Measurements from ENCODE around the gene UBAP2. TPM values are rescaled to one million over a fixed set of nuclear protein-coding genes. Genes with fewer than 3 reads are reported as not detected.

Gene UBAP2
- polyA plus RNA-seq, 1 of the 3 experiments (the other 2 are of a cell fraction) = 15.8 TPM

GRCh38 chr9:33939924-33940874, 108.5 kb downstream of the UBAP2 start:
- Histone ChIP-seq H3K9me3 (no peaks in the 10 kb centered on the region), H3K4me3 (ENCODE audit: low read depth in 2 of 2, low read length in 1 of 2) (no peak overlapping the region), H3K79me2 (ENCODE audit: insufficient read depth) (peaks cover 8% of the 10 kb centered on the region; the same call in 1 of the 2 replicates), H3K4me1 (ENCODE audit: control insufficient read depth in 1 of 2, insufficient read depth in 2 of 2, low read depth in 1 of 2, low read length in 1 of 2) (peaks cover 0 to 11% of the 10 kb centered on the region in 2 experiments; a peak in 1 of 4 replicates), H3K4me2 (no peak overlapping the region), H3K27ac (ENCODE audit: low read depth in 2 of 2, low read length in 1 of 2) (no peak overlapping the region), H3K27me3 (ENCODE audit: insufficient read depth) (no peaks in the 10 kb centered on the region), H3K36me3 (replicated peaks in 1 of 2; ENCODE audit: control insufficient read depth in 1 of 2, insufficient read depth in 2 of 2, low read length in 1 of 2) (peaks cover 17 to 56% of the 10 kb centered on the region in 2 experiments), H4K20me1 (ENCODE audit: insufficient read depth) (no peaks in the 10 kb centered on the region), H3K9me2 (no peaks in the 10 kb centered on the region), H3F3A (replicated peaks; ENCODE audit: insufficient read depth) (peaks cover 4% of the 10 kb centered on the region), H3K9ac (no peak overlapping the region), H2AFZ (ENCODE audit: low read depth) (no peak overlapping the region)
- WGBS (ENCODE audit: low lambda C conversion rate) = 82% methylated on average over 9 of the region's 9 CpGs
- CTCF ChIA-PET = interaction anchor here (1.0 kb wide), 1 partner anchor 126 kb away, joined by 3 read pairs; no protein-coding TSS in a partner anchor
- POLR2A ChIA-PET = no interaction called here
- no peak for DNase-seq
- TF ChIP-seq NRF1 (IDR thresholded peaks at IDR 0.05; ENCODE audit: low read depth, low read length) (no peak), RAD21 (IDR thresholded peaks at IDR 0.05; ENCODE audit: low read length) (no peak), FOSL2 (IDR thresholded peaks at IDR 0.05; ENCODE audit: borderline replicate concordance, low read depth) (no peak), FOXJ3 (CRISPR knock-in tag; IDR thresholded peaks at IDR 0.05) (no peak), EZH2phosphoT487 (IDR thresholded peaks at IDR 0.05; ENCODE audit: borderline replicate concordance, low read depth) (no peak), PBX3 (IDR thresholded peaks at IDR 0.05) (no peak), MEF2A (IDR thresholded peaks at IDR 0.05; ENCODE audit: borderline replicate concordance, low read depth) (no peak), TEAD4 (IDR thresholded peaks at IDR 0.05; ENCODE audit: borderline replicate concordance, insufficient read depth) (no peak), YY1 (IDR thresholded peaks at IDR 0.05; ENCODE audit: low read depth) (no peak), CHD2 (IDR thresholded peaks at IDR 0.05; ENCODE audit: low read length, partially characterized antibody) (no peak), MXI1 (IDR thresholded peaks at IDR 0.05; ENCODE audit: low read depth, low read length) (no peak)
- TF ChIP-seq, protein P1, sequence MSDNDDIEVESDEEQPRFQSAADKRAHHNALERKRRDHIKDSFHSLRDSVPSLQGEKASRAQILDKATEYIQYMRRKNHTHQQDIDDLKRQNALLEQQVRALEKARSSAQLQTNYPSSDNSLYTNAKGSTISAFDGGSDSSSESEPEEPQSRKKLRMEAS (IDR thresholded peaks at IDR 0.05; ENCODE audit: low read depth) = no peak

DNA sequence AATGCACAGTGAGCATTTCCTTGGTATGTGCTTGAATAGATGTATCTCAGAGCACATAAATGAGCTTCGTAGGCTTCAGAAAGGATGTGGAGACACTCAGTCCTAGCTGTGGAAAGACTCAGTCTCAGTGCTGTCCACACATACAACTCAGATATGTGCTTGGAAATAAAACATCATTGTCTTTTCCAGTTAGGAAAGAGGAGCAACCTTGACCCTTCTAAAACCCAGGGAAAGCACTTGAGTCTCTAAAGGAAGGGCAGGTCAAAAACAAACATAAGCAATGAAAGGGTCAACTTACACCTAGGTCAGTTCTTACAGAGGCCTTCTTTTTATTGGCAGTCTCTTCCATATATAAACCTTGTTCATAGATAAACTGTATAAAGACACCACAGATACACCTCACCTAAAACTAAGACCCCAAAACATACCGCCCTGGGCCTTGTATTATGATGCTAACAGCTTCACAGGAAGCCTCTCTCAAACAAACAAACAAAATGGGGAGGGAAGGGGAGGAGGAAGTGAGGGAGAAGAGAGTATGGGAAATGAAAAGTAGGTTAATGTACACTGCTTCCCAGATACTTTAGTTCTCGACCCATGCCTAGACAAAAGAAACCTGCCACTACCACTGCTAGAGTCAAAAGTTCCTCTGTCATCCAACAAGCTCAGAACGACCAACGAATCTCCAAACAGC, 114.4 kb downstream of the UBAP2 start:
- Histone ChIP-seq H3K36me3 (replicated peaks in 1 of 2; ENCODE audit: control insufficient read depth in 1 of 2, insufficient read depth in 2 of 2, low read length in 1 of 2) (peaks cover 43 to 60% of the 10 kb centered on the region in 2 experiments), H3K9ac (no peak overlapping the region), H3K27me3 (ENCODE audit: insufficient read depth) (no peaks in the 10 kb centered on the region), H3K4me3 (ENCODE audit: low read depth in 2 of 2, low read length in 1 of 2) (no peak overlapping the region), H4K20me1 (ENCODE audit: insufficient read depth) (no peaks in the 10 kb centered on the region), H2AFZ (ENCODE audit: low read depth) (no peak overlapping the region), H3K79me2 (ENCODE audit: insufficient read depth) (no peaks in the 10 kb centered on the region), H3K9me3 (no peaks in the 10 kb centered on the region), H3K9me2 (no peaks in the 10 kb centered on the region), H3K4me1 (ENCODE audit: control insufficient read depth in 1 of 2, insufficient read depth in 2 of 2, low read depth in 1 of 2, low read length in 1 of 2) (no peaks in the 10 kb centered on the region), H3F3A (replicated peaks; ENCODE audit: insufficient read depth) (no peaks in the 10 kb centered on the region), H3K27ac (ENCODE audit: low read depth in 2 of 2, low read length in 1 of 2) (no peak overlapping the region), H3K4me2 (no peak overlapping the region)
- POLR2A ChIA-PET = no interaction called here
- no peak for TF ChIP-seq NRF1 (IDR thresholded peaks at IDR 0.05; ENCODE audit: low read depth, low read length)
- no peak for TF ChIP-seq TAF1 (IDR thresholded peaks at IDR 0.05; ENCODE audit: borderline replicate concordance, low read depth, low read length)
- no peak for TF ChIP-seq FOSL2 (IDR thresholded peaks at IDR 0.05; ENCODE audit: borderline replicate concordance, low read depth)
- TF ChIP-seq, protein P2, sequence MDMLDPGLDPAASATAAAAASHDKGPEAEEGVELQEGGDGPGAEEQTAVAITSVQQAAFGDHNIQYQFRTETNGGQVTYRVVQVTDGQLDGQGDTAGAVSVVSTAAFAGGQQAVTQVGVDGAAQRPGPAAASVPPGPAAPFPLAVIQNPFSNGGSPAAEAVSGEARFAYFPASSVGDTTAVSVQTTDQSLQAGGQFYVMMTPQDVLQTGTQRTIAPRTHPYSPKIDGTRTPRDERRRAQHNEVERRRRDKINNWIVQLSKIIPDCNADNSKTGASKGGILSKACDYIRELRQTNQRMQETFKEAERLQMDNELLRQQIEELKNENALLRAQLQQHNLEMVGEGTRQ (IDR thresholded peaks at IDR 0.05; ENCODE audit: borderline replicate concordance, low read depth, low read length) = no peak
- no peak for TF ChIP-seq RCOR1 (IDR thresholded peaks at IDR 0.05; ENCODE audit: low read length)
- TF ChIP-seq POLR2AphosphoS5 (IDR thresholded peaks at IDR 0.05; ENCODE audit: low read depth, low read length) = no peak
- TF ChIP-seq RFX5 (IDR thresholded peaks at IDR 0.05; ENCODE audit: low read length) = no peak
- no peak for TF ChIP-seq TEAD4 (IDR thresholded peaks at IDR 0.05; ENCODE audit: borderline replicate concordance, insufficient read depth)
- TF ChIP-seq EZH2phosphoT487 (IDR thresholded peaks at IDR 0.05; ENCODE audit: borderline replicate concordance, low read depth) = no peak
- no peak for TF ChIP-seq PBX3 (IDR thresholded peaks at IDR 0.05)
- no peak for TF ChIP-seq ZBTB33 (IDR thresholded peaks at IDR 0.05; ENCODE audit: borderline replicate concordance, low read depth)
- CTCF ChIA-PET = interaction anchor here (1.0 to 4.9 kb wide), 4 partner anchors 10 to 121 kb away, joined by 3 to 40 read pairs (median 4); no protein-coding TSS in a partner anchor
- WGBS (ENCODE audit: low lambda C conversion rate) = 95% methylated on average over 5 of the region's 5 CpGs
- DNase-seq = no peak
